ENCODE data around the gene JAZF1.

JAZF1 gene

GRCh38 chr7:28133872-28134271 lies 46.7 kb downstream of the JAZF1 start:
- DNase-seq: no peak

- no peak for DNase-seq
These were observed 47.4 kb downstream of the JAZF1 start for GRCh38 chr7:28132959-28133870.

- no peak for DNase-seq
These were observed 50.3 kb downstream of the JAZF1 start for GRCh38 chr7:28130277-28130676.

DNA sequence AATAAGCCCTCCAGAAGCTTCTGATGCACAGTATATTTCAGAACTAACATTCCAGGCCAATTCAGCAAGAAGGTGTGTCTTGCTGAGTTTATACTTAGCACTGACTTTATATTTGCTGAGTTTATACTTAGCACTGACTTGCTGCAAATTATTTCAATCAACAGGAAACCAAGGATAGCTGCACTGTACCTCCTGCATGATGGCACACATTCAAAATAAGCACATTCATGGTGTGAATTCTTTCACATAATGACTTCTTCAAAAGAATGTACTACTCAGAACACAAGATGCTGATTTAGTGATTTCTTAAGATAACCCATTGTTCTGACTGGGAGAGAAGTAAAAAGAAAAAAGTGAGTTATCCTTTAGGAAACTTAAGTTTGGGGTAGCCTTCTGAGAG lies 52.0 kb downstream of the JAZF1 start:
- DNase-seq: no peak

DNA sequence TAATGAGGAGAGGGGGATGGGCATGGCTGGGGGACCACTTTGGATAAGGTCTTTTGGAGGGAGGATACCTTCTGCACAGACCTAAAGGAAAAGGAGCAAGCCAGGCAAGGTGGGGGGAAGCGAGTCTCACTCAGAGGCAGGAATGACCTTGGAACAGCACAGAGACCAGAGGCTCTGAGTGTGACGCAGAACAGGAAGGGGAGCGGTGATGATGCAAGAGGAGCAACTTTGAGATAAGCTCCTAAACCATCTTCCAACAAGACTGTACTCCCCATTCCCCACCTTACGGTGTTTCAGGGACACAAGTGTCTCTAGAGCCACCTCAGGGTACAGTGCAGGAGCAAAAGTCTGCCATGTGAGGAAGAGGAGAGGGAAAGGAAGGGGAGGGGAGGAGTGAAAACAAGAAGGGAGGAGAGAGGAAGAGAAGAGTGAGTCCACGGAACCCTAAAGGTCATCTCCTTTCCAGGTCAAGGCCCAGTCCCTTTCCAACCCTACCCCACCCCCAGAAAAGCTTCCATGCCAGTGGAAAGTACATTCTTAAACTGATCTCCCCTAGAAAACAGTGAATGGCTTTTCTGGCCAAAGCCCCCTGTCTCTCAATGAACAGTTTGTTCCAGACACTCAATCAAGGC lies 54.1 kb downstream of the JAZF1 start:
- no peak for DNase-seq

DNA sequence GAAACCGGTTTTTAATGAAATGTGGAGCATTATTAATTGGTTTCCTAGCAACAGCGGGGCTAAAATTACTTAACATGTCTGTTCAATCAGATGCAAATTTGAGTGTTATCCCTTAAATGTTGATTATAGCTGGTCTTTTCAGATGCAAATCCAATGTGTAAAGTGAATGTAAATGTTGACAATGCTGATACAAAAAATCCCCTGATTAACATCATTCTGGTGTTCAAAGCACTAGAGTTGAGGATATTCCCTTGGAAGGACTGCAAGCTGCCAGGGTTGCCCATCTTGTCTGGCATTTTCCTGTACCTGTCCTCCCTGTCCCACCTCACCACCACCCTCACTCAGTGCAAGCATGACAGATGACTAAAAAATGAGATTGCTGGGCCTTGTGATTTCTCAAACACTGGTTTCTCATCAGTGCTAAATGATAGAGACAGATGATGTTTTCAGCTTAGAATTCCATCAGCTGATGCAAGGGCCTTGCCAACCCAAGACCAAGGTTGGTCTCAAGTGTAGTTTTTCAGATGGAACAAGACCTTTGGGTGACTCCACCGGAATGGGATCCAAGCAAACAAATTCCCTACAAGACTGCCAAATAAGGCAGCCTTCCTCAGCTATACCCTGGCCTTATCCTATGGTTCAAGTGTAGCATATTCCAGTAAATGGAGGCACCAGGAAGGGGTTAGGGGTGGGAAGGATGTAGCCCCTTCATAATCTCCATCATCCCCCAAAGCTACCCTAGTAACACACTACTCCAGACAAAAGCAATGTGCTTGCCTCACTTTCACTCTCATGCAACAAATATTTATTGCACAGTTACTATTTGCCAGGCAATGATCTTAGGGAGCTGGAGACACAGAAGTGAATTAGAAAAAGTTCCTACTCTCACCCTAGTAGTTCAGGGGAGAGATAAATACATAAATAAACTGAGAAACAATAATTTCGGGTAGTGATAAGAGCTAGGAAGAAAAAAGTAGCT lies 54.9 kb downstream of the JAZF1 start:
- DNase-seq: no peak

- DNase-seq: no peak
These were observed 56.2 kb downstream of the JAZF1 start for GRCh38 chr7:28124413-28124812.

DNA sequence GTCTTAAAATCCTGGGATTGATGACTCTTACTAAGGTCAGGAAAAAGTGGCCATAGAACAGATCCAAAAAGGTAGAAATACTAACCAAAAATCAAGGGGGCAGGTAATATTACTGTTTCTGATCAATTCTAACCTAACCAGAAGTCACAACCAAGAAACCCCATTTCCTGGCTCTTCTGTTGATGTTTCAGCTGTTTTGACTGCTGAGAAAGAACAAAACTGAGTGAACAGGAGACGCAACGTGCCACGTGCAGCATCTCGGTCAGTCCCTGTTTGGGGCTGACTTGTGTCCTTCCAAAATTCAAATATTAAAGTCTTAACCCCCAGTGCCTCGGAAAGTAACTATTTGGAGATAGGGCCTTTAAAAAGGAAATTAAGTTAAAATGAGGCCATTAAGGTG lies 56.8 kb downstream of the JAZF1 start:
- DNase-seq: no peak

GRCh38 chr7:28121496-28121895 lies 59.1 kb downstream of the JAZF1 start:
- DNase-seq: no peak

DNA sequence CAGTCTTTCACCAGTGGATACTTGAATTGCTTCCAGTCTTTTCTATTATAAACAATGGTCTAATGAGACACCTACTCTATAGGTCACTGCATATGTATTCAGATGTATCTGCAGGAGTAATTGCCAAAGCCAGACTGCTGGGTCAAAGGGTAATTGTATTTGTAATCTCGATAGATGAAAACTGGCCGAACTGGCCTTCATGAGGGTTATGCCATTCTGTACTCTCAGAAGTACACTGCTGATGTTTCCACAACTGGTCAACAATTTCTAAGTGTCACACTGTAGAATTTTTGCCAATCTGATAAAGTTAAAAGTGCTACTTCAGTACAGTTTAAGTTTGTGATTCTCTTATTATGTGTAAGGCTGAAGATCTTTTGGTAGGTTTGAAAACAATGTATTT lies 64.6 kb downstream of the JAZF1 start:
- DNase-seq: no peak

- no peak for DNase-seq
These were observed 65.3 kb downstream of the JAZF1 start for GRCh38 chr7:28115261-28115660.

DNA sequence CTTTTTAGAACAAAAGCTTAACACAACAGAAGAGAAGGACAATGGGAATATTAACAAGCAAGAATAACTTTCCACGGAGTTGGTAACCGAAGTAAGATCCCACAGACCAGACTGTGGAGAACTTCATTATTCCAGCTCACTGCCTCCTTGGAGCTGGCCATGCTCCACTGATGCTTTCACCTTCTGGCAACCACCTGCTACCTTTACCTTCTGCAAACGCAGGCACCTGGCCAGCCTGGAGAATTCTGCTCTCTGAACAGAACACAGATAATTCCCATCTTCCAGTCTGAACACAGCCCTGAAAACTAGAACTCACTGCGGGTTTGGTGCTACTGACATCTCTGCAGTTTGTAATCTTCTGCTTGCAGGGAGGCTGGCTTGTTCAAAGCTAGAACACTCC lies 66.5 kb downstream of the JAZF1 start:
- no peak for DNase-seq

DNA sequence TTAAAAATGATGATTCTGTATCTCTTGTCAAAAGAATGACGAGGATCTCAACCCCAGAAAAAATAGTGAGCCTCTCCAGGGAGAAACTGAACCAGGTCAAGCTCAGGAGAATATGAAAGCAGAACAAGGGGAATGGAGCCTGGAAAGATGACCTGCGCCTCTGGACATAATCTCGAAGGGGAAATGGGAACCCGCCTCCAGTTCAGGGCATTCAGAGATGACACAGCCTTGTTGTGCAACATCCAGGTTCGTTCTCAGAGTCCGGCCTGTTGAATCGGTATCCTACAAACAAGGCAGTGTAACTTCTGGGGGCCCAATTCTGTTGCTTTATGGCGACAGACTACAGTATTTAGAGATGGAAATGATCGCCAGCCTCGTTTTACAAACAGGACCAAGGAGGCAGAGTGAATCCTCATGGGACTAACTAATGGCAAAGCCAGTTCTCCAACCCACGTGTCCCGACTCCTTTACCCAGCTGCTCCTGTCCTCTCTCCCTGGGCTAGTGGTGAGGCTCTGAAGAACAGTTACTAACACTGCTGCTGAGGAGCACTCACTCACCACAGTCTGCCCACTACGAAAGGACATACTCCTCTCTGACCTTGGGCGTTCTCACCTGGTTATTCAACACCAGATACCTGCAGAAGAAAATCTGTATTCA lies 67.6 kb downstream of the JAZF1 start:
- no peak for DNase-seq

- DNase-seq: no peak
These were observed 68.1 kb downstream of the JAZF1 start for GRCh38 chr7:28112467-28112866.

DNA sequence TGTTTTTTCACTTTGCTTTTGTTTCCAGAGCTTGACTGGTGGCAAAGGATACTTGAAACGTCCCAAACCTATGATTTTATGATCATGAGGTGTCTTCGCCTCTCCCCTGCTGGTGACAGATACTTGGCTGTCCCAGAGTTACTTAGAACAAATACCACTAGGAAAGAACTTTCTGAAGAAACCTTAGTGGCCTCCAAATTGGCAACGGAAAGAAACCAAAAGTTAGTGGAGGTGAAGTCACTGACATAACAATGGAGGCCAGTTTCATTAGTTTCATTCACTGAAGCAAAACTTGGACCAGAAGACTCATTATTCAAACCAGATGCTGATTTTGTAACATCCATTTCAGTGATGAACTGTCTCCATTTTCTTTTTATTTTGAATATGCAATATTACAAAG lies 68.6 kb downstream of the JAZF1 start:
- DNase-seq: peak; percentile 27

GRCh38 chr7:28110427-28111012 lies 70.1 kb downstream of the JAZF1 start:
- DNase-seq: no peak

- DNase-seq: no peak
These were observed 71.8 kb downstream of the JAZF1 start for GRCh38 chr7:28108747-28109146.

DNA sequence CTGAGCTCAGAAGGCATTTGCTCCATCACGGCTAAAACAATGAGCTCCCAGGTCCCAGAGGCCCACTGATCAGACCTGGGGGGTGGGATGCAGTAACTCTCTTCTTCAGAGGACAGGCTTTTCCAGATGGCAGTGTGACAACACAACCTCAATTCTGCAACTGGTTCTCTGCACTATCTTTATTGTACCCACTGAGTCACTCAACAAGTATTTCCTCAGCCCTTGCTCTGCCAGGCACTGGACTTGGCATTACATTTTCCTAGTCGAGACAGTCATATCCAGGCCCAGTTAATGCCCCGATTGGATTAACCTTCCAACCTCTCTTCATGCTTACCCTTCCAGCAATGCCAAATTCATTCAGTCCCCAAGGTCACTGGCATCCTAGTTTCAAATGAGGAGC lies 72.6 kb downstream of the JAZF1 start:
- DNase-seq: no peak

- peak; percentile 35 for DNase-seq
These were observed 74.2 kb downstream of the JAZF1 start for GRCh38 chr7:28106321-28106829.

GRCh38 chr7:28105234-28105633 lies 75.4 kb downstream of the JAZF1 start:
- DNase-seq: no peak

- DNase-seq: no peak
These were observed 75.8 kb downstream of the JAZF1 start for GRCh38 chr7:28104811-28105210.

GRCh38 chr7:28104041-28104541 lies 76.5 kb downstream of the JAZF1 start:
- DNase-seq: no peak
